GM23338 (cell line): ENCODE results near the gene PMAIP1. TPM values are rescaled to one million over a fixed set of nuclear protein-coding genes. Genes with fewer than 3 reads are reported as not detected.

ENCODE experiments used
- ATAC-seq: fragments of 200-7000 bp; cut with Tn5 transposase; 3 replicates; pipeline ENCODE4 v1.9.1; 2020
- DNase-seq: peaks from one replicate; pipeline ENCODE4 v3.0.0-alpha.2; 2015; ENCODE audit warnings: low spot score
- H2AFZ ChIP-seq: fragments of 200-600 bp; sonication (generic); 2 replicates; pipeline ENCODE4 v1.8.0; 2016; ENCODE audit warnings: antibody characterized with exemption, mild to moderate bottlenecking, moderate library complexity
- H3F3A ChIP-seq: fragments of 200-600 bp; sonication (generic); replicated peaks from 2 replicates; pipeline ENCODE4 v1.8.0; 2017; ENCODE audit warnings: antibody characterized with exemption, mixed run types, low read depth
- H3K27ac ChIP-seq: fragments of 200-600 bp; sonication (generic); 2 replicates; pipeline ENCODE4 v1.6.1; 2016; ENCODE audit warnings: low read depth
- H3K27me3 ChIP-seq: fragments of 200-600 bp; sonication (generic); 2 replicates; pipeline ENCODE4 v1.8.0; 2016; ENCODE audit warnings: mild to moderate bottlenecking, mixed run types, moderate library complexity; ENCODE audit not compliant: insufficient read depth
- H3K36me3 ChIP-seq: fragments of 200-600 bp; sonication (generic); 2 replicates; pipeline ENCODE4 v1.8.0; 2016; ENCODE audit warnings: mild to moderate bottlenecking; ENCODE audit not compliant: insufficient read depth
- H3K4me1 ChIP-seq: fragments of 200-600 bp; sonication (generic); 2 replicates; pipeline ENCODE4 v1.8.0; 2016; ENCODE audit warnings: mild to moderate bottlenecking, moderate library complexity; ENCODE audit not compliant: insufficient read depth
- H3K4me2 ChIP-seq: fragments of 200-600 bp; sonication (generic); 2 replicates; pipeline ENCODE4 v1.7.1; 2017; ENCODE audit warnings: mixed run types
- H3K4me3 ChIP-seq: fragments of 200-600 bp; sonication (generic); 2 replicates; pipeline ENCODE4 v1.6.1; 2016; ENCODE audit warnings: mixed run types
- H3K79me2 ChIP-seq: fragments of 200-600 bp; sonication (generic); replicated peaks from 2 replicates; pipeline ENCODE4 v1.8.0; 2017; ENCODE audit warnings: mild to moderate bottlenecking; ENCODE audit not compliant: insufficient read depth
- H3K9me2 ChIP-seq: fragments of 200-600 bp; sonication (generic); 2 replicates; pipeline ENCODE4 v1.8.0; 2017; ENCODE audit not compliant: insufficient read depth
- H4K20me1 ChIP-seq: fragments of 200-600 bp; sonication (generic); replicated peaks from 2 replicates; pipeline ENCODE4 v1.8.0; 2017; ENCODE audit warnings: mild to moderate bottlenecking; ENCODE audit not compliant: insufficient read depth
- H3K27ac Mint-ChIP-seq: 2 replicates; pipeline ENCODE4 v1.8.0; 2020; ENCODE audit warnings: inconsistent platforms, mild to moderate bottlenecking, moderate library complexity, mixed read lengths
- H3K27me3 Mint-ChIP-seq: 3 replicates; pipeline ENCODE4 v1.8.0; 2022; ENCODE audit warnings: low read depth, mild to moderate bottlenecking, moderate library complexity, mixed read lengths, inconsistent platforms; ENCODE audit not compliant: insufficient read depth, poor library complexity
- H3K36me3 Mint-ChIP-seq: 3 replicates; pipeline ENCODE4 v1.8.0; 2021; ENCODE audit warnings: low read depth, mild to moderate bottlenecking, inconsistent platforms, moderate library complexity, mixed read lengths
- H3K4me1 Mint-ChIP-seq: 3 replicates; pipeline ENCODE4 v1.8.0; 2020; ENCODE audit warnings: mild to moderate bottlenecking, inconsistent platforms, mixed read lengths
- H3K4me3 Mint-ChIP-seq: 3 replicates; pipeline ENCODE4 v1.8.0; 2021; ENCODE audit warnings: moderate library complexity, mild to moderate bottlenecking, inconsistent platforms, mixed read lengths
- H3K9me3 Mint-ChIP-seq: 3 replicates; pipeline ENCODE4 v1.8.0; 2020; ENCODE audit warnings: moderate library complexity, mild to moderate bottlenecking, inconsistent platforms, mixed read lengths
- CREB1 ChIP-seq: fragments of 250-450 bp; sonication (Bioruptor Pico); IDR thresholded peaks from 2 replicates; pipeline ENCODE4 v1.5.0; 2020; ENCODE audit warnings: low read depth, mild to moderate bottlenecking, moderate library complexity
- EZH2phosphoT487 ChIP-seq: fragments of 200-600 bp; sonication (generic); IDR thresholded peaks from one replicate; pipeline ENCODE4 v1.8.1; 2018; ENCODE audit warnings: antibody characterized with exemption; ENCODE audit not compliant: unreplicated experiment
- JUNB ChIP-seq: IDR thresholded peaks from one replicate; pipeline ENCODE4 v1.6.1; 2016; ENCODE audit warnings: antibody characterized with exemption; ENCODE audit not compliant: unreplicated experiment
- NANOG ChIP-seq: IDR thresholded peaks from 2 replicates; pipeline ENCODE4 v1.6.1; 2016; ENCODE audit warnings: antibody characterized with exemption, borderline replicate concordance
- POLR2AphosphoS5 ChIP-seq: IDR thresholded peaks from 2 replicates; pipeline ENCODE4 v1.6.1; 2016; ENCODE audit warnings: antibody characterized with exemption, low read depth
- ZNF114 ChIP-seq: fragments of 250-450 bp; sonication (Bioruptor Pico); IDR thresholded peaks from 2 replicates; pipeline ENCODE4 v1.5.0; 2020; ENCODE audit warnings: mild to moderate bottlenecking, moderate library complexity
- polyA plus RNA-seq: library from polyadenylated mRNA; unstranded; fragments of >200 nt; fragmentation: Nextera tagmentation; extraction: Ambion mirVana; gene quantifications from 2 replicates; pipeline ENCODE4 v1.2.1, GENCODE V29; 2016
- total RNA-seq: library from RNA; depleted of rRNA; stranded (reverse); fragments of >200 nt; shearing (Covaris generic); gene quantifications from 2 replicates; pipeline ENCODE4 v1.2.3, GENCODE V29; 2014
- TF ChIP-seq, protein P1 (sequence below): IDR thresholded peaks from one replicate; pipeline ENCODE4 v1.6.1; 2018; ENCODE audit warnings: antibody characterized with exemption; ENCODE audit not compliant: unreplicated experiment
- TF ChIP-seq, protein P2 (sequence below), 2 experiments: fragments of 200-600 bp in 1 of 2; sonication (generic) in 1 of 2; conservative IDR thresholded peaks; 2 replicates each; pipeline versions ENCODE4 v1.5.1 to v1.6.1; 2016 to 2017; ENCODE audit warnings: antibody characterized with exemption in 2 of 2, low read depth in 2 of 2, mild to moderate bottlenecking in 2 of 2, moderate library complexity in 1 of 2
- TF ChIP-seq, protein P3 (sequence below): fragments of 250-450 bp; sonication (Bioruptor Pico); IDR thresholded peaks from 2 replicates; pipeline ENCODE4 v1.5.0; 2020; ENCODE audit warnings: mild to moderate bottlenecking, moderate library complexity
- TF ChIP-seq, protein P4 (sequence below): IDR thresholded peaks from 2 replicates; pipeline ENCODE4 v1.6.1; 2016; ENCODE audit warnings: antibody characterized with exemption

Gene PMAIP1
- total and polyA plus RNA-seq, 2 experiments from 2014 or later, result 156 to 296 TPM

- TF ChIP-seq, protein P1, sequence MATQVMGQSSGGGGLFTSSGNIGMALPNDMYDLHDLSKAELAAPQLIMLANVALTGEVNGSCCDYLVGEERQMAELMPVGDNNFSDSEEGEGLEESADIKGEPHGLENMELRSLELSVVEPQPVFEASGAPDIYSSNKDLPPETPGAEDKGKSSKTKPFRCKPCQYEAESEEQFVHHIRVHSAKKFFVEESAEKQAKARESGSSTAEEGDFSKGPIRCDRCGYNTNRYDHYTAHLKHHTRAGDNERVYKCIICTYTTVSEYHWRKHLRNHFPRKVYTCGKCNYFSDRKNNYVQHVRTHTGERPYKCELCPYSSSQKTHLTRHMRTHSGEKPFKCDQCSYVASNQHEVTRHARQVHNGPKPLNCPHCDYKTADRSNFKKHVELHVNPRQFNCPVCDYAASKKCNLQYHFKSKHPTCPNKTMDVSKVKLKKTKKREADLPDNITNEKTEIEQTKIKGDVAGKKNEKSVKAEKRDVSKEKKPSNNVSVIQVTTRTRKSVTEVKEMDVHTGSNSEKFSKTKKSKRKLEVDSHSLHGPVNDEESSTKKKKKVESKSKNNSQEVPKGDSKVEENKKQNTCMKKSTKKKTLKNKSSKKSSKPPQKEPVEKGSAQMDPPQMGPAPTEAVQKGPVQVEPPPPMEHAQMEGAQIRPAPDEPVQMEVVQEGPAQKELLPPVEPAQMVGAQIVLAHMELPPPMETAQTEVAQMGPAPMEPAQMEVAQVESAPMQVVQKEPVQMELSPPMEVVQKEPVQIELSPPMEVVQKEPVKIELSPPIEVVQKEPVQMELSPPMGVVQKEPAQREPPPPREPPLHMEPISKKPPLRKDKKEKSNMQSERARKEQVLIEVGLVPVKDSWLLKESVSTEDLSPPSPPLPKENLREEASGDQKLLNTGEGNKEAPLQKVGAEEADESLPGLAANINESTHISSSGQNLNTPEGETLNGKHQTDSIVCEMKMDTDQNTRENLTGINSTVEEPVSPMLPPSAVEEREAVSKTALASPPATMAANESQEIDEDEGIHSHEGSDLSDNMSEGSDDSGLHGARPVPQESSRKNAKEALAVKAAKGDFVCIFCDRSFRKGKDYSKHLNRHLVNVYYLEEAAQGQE, result no peak
- TF ChIP-seq EZH2phosphoT487 (no peak), POLR2AphosphoS5 (no peak), NANOG (no peak), ZNF114 (CRISPR knock-in tag) (no peak), CREB1 (CRISPR knock-in tag) (no peak), JUNB (no peak)
- TF ChIP-seq, protein P2, sequence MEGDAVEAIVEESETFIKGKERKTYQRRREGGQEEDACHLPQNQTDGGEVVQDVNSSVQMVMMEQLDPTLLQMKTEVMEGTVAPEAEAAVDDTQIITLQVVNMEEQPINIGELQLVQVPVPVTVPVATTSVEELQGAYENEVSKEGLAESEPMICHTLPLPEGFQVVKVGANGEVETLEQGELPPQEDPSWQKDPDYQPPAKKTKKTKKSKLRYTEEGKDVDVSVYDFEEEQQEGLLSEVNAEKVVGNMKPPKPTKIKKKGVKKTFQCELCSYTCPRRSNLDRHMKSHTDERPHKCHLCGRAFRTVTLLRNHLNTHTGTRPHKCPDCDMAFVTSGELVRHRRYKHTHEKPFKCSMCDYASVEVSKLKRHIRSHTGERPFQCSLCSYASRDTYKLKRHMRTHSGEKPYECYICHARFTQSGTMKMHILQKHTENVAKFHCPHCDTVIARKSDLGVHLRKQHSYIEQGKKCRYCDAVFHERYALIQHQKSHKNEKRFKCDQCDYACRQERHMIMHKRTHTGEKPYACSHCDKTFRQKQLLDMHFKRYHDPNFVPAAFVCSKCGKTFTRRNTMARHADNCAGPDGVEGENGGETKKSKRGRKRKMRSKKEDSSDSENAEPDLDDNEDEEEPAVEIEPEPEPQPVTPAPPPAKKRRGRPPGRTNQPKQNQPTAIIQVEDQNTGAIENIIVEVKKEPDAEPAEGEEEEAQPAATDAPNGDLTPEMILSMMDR (conservative IDR thresholded peaks at IDR 0.05; ENCODE audit: low read depth in 2 of 2), result no peak
- TF ChIP-seq, protein P3, sequence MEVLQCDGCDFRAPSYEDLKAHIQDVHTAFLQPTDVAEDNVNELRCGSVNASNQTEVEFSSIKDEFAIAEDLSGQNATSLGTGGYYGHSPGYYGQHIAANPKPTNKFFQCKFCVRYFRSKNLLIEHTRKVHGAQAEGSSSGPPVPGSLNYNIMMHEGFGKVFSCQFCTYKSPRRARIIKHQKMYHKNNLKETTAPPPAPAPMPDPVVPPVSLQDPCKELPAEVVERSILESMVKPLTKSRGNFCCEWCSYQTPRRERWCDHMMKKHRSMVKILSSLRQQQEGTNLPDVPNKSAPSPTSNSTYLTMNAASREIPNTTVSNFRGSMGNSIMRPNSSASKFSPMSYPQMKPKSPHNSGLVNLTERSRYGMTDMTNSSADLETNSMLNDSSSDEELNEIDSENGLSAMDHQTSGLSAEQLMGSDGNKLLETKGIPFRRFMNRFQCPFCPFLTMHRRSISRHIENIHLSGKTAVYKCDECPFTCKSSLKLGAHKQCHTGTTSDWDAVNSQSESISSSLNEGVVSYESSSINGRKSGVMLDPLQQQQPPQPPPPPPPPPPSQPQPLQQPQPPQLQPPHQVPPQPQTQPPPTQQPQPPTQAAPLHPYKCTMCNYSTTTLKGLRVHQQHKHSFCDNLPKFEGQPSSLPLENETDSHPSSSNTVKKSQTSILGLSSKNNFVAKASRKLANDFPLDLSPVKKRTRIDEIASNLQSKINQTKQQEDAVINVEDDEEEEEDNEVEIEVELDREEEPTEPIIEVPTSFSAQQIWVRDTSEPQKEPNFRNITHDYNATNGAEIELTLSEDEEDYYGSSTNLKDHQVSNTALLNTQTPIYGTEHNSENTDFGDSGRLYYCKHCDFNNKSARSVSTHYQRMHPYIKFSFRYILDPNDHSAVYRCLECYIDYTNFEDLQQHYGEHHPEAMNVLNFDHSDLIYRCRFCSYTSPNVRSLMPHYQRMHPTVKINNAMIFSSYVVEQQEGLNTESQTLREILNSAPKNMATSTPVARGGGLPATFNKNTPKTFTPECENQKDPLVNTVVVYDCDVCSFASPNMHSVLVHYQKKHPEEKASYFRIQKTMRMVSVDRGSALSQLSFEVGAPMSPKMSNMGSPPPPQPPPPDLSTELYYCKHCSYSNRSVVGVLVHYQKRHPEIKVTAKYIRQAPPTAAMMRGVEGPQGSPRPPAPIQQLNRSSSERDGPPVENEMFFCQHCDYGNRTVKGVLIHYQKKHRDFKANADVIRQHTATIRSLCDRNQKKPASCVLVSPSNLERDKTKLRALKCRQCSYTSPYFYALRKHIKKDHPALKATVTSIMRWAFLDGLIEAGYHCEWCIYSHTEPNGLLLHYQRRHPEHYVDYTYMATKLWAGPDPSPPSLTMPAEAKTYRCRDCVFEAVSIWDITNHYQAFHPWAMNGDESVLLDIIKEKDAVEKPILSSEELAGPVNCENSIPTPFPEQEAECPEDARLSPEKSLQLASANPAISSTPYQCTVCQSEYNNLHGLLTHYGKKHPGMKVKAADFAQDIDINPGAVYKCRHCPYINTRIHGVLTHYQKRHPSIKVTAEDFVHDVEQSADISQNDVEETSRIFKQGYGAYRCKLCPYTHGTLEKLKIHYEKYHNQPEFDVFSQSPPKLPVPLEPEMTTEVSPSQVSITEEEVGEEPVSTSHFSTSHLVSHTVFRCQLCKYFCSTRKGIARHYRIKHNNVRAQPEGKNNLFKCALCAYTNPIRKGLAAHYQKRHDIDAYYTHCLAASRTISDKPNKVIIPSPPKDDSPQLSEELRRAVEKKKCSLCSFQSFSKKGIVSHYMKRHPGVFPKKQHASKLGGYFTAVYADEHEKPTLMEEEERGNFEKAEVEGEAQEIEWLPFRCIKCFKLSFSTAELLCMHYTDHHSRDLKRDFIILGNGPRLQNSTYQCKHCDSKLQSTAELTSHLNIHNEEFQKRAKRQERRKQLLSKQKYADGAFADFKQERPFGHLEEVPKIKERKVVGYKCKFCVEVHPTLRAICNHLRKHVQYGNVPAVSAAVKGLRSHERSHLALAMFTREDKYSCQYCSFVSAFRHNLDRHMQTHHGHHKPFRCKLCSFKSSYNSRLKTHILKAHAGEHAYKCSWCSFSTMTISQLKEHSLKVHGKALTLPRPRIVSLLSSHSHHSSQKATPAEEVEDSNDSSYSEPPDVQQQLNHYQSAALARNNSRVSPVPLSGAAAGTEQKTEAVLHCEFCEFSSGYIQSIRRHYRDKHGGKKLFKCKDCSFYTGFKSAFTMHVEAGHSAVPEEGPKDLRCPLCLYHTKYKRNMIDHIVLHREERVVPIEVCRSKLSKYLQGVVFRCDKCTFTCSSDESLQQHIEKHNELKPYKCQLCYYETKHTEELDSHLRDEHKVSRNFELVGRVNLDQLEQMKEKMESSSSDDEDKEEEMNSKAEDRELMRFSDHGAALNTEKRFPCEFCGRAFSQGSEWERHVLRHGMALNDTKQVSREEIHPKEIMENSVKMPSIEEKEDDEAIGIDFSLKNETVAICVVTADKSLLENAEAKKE (CRISPR knock-in tag), result no peak
- TF ChIP-seq, protein P4, sequence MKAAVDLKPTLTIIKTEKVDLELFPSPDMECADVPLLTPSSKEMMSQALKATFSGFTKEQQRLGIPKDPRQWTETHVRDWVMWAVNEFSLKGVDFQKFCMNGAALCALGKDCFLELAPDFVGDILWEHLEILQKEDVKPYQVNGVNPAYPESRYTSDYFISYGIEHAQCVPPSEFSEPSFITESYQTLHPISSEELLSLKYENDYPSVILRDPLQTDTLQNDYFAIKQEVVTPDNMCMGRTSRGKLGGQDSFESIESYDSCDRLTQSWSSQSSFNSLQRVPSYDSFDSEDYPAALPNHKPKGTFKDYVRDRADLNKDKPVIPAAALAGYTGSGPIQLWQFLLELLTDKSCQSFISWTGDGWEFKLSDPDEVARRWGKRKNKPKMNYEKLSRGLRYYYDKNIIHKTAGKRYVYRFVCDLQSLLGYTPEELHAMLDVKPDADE, result no peak
- Mint-ChIP-seq H3K4me3 (no peak overlapping the region), H3K27ac (peak overlapping the region; percentile 19; the same call in 1 of the 2 replicates), H3K9me3 (no peaks in the 10 kb centered on the region), H3K4me1 (peaks cover 13% of the 10 kb centered on the region), H3K36me3 (no peaks in the 10 kb centered on the region), H3K27me3 (peaks cover 12% of the 10 kb centered on the region)
- no peak overlapping the region for H3K4me2 ChIP-seq
- H3K9me2 ChIP-seq, result peaks cover 2% of the 10 kb centered on the region; the same call in 1 of the 2 replicates
- H4K20me1 ChIP-seq, result no peaks in the 10 kb centered on the region
- H3K79me2 ChIP-seq, result no peaks in the 10 kb centered on the region
- no peaks in the 10 kb centered on the region for H3K36me3 ChIP-seq
- no peak overlapping the region for H3K4me3 ChIP-seq
- no peaks in the 10 kb centered on the region for H3F3A ChIP-seq
- ATAC-seq (peak; percentile 26; the same call in 2 of the 3 replicates), DNase-seq (no peak)
- H3K4me1 ChIP-seq, result peaks cover 7% of the 10 kb centered on the region
- H3K27me3 ChIP-seq, result no peaks in the 10 kb centered on the region
- peak overlapping the region; percentile 39 for H2AFZ ChIP-seq
- no peak overlapping the region for H3K27ac ChIP-seq
These were observed 18.5 kb downstream of the PMAIP1 start for GRCh38 chr18:59918320-59918755.
